Mucosa of gallbladder (tissue), 1 donor: ENCODE data around the gene ESR2. TPM values are rescaled to one million over a fixed set of nuclear protein-coding genes. Genes with fewer than 3 reads are reported as not detected.
"Not testable (repeated sequence)": the region's sequence is repeated elsewhere in the genome, so short reads cannot be mapped to it uniquely, and the experiment has no call there.

Source experiments
- DNase-seq: peaks from one replicate; pipeline ENCODE4 v3.0.0-alpha.2; 2020; ENCODE audit warnings: low spot score
- total RNA-seq: library from RNA; stranded (reverse); gene quantifications from one replicate; pipeline ENCODE4 v1.2.1, GENCODE V29; 2021
- donor health status: DM: no; HTN: no; CAD: no.

ESR2 gene
- total RNA-seq, 1 donor from 2014 or later = 0.26 TPM

DNA sequence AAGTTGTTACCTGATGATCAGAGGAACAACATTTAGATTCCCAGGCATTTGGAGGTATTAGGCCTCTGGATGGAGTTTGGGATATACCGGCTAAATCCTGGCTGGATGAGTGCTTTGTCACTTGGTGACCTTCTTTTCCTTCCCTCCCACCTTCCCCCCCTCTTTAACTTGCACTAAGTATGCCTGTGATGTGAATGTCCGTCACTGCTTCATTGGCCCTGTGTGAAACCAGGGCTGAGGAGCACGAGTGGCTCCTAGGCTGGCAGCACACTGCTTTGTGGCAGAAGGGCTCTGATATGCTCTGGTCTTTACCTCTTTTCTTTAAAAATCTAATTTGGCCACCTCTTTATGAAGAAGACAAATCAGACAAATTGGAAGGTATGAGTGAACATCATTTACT lies 95.7 kb downstream of the ESR2 start:
- no peak for DNase-seq

DNA sequence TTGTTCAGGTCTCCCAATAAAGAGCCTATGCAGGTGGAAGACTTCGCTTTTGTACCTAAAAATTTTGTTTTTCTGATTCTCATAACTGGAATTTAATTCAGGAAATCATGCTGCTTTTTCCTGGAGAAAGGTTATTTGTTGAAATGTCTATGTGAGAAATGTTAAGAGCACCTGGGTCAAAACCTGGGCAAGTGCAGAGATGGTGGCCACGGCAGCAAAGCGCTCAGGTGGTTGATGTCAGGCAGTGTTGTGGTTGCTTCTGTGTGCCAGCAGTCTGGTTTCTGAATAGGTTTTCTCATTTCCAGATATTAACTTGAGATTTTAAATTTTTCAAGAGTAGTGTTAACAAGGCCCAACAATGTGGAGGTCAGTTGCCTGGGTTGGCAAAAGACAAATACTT lies 96.2 kb downstream of the ESR2 start:
- no peak for DNase-seq

DNA sequence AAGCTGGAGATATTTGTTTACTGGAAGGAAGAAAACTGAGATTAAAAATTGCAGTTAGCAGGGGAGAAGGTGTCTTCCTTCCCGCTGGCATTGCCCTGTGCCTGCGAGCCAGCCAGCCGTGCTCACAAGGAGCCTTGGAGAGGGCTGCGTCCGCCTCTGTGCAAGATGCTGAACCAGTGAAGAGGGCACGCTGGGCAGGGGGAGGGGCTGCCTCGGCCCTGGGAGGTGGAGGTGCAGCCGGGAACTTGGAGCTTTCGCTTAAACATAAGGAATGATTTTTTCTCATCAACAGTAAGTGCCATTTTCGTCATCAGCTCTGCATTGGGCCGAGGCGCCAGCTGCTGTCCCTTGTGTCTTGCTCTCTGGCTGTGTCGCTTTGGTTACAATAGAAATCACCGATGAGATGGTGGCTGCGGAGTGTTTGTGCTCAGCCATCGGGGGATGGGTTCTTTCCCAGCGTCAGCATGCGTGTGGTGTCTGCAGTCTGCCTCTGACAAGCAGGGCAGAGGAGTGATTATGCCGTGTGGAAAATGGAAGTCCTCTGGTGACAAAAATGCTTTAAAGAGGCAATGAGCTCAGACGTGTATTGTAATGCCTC lies 97.3 kb downstream of the ESR2 start:
- DNase-seq = no peak

DNA sequence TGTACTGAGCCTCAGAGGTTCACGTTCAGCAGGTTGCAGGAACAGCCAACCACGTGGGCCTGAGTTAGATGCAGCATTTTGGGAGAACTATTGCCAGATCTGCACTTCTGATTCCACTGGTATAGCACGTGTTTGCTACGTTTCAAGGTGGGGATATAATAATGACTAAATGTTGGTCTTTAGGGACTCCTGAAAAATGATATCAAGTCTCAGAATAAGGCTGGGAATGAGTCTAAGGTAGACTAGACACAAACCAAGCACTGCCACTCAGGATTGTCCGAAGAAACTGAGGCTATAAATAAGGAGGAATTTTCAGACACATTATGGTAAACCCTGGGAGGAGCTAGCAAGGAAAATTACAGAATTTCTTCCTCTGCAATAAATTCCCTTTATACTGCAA lies 98.1 kb downstream of the ESR2 start:
- no peak for DNase-seq

DNA sequence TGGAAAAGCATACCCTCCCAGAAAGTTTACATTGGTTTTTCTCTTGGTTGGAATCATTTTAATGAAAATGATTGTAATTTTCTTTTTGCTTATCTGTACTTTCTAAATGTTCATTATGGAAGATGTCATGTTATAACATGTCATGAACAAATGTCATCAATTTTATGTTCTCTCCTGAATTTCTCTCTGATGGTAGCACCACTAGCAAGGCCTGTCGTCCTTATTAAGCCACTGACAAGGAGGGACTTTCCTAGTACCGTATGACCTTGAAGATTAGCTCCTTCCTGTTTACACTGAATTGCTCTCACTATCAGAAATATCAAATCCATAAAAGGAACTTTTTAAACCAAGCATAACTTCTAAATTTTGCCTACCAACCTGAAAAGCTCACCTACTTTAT lies 99.0 kb downstream of the ESR2 start:
- DNase-seq = no peak

DNA sequence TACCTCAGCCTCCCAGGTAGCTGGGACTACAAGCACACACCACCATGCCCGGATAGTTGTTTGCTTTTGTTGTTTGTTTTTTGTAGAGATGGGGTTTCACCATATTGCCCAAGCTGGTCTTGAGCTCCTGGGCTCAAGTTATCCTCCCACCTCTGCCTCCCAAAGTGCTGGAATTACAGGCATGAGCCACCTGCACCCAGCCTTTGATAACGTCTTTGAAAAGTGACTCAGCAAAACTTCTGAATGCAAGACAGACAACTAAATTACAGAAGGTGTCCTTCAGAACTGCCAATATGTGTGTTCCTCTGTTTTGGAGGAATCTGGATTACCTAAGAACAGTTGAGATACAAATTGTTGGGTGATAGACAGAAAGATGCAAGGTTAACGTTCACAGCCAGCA lies 99.8 kb downstream of the ESR2 start:
- DNase-seq = no peak

DNA sequence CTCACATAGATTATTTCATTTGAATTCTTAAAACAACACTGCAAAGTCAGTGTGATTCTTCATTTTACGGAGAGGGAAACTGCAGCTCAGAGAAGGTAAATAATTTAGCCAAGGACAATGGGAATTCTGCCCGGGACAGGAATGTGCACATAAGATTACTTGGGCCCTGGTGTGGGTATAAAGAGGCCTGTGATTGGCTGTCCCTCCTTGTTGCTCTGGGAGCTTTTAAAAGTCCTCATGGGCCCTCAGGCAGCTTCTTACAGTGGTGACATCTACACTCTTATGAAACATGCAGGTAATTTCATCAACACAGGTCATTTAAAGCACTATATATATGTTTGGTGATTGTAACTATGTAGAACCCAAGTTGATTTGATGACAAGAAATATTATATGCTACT lies 100.3 kb downstream of the ESR2 start:
- DNase-seq = no peak

DNA sequence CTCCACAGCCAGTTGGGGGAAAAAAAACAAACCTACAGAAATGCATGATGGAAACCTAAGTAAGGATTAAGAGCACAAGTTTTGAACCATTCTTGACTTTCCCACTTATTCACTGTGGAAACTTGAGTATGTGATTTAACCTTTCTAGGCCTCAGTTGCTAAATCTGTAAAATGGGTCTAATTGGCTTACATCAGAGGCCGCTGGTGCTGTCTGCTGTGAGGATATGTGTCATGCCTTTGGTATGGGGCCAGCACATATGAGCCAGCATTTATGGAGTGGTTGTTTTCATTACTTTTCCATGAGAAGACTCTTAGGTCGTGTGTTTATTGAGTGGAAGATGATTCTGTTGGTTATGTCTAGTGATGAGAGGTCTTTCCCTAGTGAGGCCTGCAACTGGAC lies 102.4 kb downstream of the ESR2 start:
- DNase-seq = no peak

DNA sequence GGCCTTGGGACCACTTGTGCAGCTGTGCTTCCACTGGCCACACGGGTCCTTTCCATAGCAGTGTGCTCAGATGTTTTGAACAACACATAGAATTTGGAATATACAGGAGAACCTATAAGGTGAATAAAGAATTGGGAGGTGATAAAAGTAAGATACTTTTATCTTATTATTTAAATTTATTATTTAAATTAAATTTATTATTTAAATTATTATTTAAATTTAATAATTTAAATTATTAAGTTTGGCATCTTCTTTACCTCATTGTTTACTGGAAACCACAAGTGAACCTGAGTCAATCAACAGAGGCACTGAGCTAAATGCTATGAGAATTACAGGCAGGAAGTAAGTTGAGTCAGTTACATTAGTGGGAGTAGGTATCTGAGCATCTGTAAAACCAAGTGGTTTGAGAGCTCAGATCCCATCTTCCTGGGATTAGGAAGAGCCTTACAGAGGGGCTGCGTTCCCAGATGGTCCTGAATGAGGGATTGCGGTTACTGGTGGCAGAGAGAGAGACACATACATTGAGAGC lies 103.1 kb downstream of the ESR2 start:
- no peak for DNase-seq

DNA sequence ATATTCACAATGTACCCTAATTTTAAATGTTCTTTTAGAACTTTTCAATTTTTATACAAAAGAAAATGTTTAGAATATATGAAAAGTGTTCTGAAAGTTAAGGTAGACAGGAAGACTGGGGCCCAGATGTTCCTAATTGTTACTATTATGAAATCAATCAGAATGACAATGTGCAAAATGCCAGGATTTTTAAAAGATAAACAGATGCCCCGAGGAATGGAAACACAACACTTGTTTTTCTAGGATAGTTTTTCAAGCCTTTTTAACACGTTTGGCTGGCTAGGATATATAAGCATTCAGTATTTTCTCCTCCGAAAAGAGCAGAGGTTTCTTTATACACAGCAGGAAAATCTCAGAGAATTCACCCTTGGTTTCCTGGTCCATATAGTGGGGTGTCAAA lies 106.8 kb downstream of the ESR2 start:
- no peak for DNase-seq

DNA sequence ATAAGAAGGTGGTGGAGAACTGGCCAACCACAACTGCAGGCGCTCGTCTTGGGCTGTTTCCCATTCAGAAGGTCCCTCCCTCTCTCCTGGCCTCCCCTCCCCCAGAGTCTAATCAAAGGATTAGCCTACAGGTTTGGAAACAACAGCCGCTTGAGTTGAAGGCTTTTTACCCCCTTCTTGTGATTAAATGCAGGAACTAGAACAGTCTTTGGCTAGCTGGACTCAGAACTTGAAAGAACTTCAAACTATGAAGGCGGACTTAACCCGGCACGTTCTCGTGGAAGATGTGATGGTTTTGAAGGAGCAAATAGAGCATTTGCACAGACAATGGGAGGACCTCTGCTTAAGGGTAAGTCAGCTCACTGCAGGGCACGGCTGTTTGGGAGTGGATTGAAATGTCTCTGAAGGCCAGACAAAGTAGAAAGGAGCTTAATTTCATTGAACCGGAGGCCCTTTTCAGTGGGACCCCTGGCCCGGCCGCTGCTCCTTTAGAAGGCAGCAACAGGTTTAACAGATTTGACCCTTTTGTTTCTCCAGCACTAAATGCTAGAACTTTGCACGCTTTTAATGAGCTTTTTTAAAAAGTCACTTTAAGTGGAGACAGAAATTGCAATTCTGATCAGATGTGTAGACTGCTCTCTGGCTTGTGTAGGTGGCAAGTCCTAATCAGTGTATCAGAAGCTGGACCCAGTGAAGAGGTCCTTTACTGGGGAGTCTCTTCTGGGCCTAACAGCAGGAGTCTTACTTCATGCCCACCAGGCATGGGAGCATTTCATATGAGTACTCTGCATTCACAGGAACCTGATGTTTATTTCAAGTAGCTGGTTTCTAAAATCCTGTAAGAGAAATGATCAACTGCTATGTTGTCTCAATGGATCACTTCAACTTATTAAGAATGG lies 107.7 kb downstream of the ESR2 start:
- DNase-seq = no peak

DNA sequence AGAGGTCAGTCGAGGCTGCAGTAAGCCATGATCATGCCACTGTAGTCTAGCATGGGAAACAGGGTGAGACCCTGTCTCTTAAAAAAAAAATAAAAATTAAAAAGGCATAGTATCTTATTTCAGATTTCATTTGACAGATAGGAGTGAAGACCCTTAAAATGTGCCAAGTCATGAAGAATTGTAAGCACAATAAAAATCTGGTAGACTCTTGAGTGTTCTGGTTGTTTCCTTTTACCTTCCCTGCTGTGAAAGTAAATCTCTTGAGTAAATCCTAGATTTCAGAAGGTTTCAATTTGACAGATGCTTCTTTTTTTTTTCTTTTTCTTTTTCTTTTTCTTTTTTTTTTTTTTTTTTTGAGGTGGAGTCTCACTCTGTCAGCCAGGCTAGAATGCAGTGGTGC lies 109.0 kb downstream of the ESR2 start:
- DNase-seq = no peak

DNA sequence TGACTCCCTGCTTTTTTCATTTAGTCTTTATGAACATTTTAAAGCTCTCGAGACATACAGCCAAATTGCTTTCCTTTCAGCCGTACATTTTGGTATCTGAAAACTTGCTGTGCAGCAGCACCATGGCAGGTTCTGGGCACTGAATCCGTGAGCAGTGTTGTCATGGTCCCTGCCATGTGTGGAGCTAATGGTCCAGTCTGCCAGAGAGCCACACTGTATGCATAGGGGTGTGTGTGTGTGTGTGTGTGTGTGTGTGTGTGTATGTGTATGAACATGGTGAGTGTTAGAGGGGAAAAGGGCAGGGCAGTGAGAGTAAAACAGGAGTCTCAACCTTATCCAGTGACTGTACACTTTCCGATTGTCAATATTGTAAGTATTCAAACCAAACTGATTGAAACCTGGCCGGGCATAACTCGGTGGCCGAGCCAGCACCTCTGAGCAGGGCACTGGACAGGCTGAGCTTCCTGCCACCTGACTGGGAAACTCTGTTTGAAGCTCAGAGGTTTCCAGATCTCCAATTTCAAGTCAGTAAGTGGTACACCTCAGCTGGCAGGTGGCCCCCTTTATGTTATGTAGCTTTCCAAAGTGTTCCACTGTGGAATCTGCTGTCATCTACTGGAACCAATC lies 110.0 kb downstream of the ESR2 start:
- no peak for DNase-seq

DNA sequence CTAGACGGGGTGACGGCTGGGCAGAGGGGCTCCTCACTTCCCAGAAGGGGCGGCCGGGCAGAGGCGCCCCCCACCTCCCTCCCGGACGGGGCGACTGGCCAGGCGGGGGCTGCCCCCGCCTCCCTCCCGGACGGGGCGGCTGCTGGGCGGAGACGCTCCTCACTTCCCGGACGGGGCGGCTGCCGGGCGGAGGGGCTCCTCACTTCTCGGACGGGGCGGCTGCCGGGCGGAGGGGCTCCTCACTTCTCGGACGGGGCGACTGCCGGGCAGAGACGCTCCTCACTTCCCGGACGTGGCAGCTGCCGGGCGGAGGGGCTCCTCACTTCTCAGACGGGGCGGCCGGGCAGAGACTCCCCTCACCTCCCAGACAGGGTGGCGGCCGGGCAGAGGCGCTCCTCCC lies 111.3 kb downstream of the ESR2 start:
- DNase-seq = not testable (repeated sequence)

DNA sequence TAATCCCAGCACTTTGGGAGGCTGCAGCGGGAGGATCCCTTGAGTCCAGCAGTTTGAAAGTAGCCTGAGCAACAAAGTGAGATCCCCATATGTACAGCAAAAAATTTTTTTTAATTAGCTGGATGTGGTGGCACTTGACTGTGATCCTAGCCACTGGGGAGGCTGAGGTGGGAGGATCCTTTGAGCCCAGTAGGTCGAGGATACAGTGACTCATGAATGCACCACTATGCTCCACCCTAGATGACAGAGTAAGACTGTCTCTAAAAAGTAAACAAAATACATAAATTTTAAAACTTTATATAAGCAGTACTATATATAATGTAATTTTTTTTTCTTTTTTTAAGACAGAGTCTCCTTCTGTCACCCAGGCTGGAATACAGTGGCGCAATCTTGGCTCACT lies 115.4 kb downstream of the ESR2 start:
- DNase-seq = no peak

DNA sequence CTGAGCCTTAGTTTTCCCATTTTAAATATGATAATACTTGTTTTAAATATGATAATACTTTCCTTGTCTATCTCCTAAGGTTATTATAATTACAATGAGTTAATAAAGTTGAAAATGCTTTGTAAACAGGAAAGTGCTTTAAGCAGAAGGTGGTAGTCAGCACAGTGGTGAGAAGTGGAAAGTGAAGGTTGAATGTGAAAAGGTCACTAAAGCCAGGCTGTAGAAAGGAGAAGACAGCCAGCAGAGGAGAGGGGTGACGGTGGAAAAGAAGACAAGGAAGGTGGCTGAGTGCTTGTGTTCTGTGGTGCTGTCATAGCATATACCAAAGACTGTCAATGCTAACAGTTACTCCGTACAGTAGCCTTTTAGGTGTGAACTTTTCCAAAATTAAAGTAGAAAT lies 117.8 kb downstream of the ESR2 start:
- no peak for DNase-seq

DNA sequence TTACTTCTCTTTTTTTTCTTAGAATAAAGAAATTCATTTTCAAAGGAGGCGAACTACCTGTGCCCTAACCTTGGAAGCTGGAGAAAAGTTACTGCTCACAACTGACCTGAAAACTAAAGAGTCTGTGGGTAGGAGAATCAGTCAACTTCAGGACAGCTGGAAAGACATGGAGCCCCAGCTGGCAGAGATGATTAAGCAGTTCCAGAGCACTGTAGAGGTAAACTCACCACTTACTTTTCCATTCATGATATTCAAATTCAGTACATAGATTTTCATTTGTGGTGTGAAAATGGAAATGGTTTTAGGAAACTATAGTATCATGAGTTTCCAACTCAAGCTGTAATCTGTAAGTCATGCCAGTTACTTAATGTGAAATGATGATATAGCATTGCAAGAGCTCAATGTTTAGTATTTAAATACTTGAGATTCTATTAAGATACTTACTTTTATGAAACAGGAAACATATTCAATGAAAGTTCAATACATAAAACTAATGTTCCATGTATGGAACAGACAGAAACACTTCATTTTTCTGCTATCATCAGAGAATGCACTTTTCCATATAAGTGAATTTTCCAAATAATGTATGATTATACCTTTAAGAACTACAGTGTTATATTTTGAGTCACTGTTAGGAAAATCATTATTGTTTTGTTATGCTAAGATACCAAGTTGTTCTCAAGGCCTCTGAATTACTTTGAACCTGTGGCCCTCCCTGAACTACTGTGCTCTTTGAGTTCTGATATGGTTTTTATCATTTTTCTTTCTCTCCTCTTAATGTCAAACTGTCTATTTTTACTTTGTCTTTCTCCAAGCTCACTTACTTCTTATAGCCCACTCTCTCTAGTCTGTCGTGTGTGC lies 119.0 kb downstream of the ESR2 start:
- no peak for DNase-seq

DNA sequence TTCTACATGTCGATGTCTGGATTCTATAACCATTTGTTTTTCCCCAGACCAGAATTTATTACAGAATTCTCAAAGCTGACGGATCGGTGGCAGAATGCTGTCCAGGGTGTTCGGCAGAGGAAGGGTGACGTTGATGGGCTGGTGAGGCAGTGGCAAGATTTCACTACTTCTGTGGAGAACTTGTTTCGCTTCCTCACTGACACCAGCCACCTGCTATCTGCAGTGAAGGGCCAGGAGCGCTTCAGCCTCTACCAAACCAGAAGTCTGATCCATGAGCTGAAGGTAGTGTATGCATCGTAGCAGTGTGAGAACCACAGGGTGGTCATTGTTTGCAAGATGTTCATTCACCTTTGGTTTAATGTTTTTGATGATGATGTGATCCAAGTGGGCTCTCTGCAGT lies 124.0 kb downstream of the ESR2 start:
- DNase-seq = no peak

DNA sequence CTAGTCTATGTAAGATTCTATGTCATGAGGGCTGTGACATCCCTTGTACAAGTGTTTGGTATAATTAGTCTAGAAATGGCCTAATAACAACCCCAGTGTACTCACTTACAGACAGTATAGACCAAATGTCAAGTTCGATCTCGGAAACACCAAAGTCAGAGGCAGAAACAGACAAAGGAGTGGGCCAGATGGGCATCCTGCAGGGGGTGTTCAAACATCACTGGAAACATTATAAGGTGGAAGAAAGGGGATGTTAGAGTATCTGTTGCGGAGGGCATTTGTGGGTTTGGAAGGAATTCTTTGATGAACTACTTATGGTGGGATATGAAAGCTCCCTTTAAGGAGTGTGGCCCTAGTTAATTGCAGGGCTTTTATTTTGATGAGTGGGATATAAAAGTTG lies 134.6 kb downstream of the ESR2 start:
- no peak for DNase-seq

DNA sequence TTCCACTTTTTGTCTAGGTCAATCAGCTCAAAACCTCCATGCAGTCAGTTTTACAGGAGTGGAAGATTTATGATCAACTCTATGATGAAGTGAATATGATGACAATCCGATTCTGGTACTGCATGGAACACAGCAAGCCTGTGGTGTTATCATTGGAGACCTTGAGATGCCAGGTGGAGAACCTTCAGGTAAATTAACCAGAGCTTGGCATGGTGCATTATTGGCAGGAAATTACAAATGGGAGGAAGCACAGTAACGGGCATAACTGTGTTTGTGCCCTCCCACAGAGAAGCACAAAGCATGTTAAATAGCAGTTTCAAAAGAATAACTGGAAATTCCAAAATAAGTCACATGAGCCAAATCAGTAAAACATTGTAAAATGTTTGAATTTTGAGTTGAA lies 135.6 kb downstream of the ESR2 start:
- DNase-seq = no peak

DNA sequence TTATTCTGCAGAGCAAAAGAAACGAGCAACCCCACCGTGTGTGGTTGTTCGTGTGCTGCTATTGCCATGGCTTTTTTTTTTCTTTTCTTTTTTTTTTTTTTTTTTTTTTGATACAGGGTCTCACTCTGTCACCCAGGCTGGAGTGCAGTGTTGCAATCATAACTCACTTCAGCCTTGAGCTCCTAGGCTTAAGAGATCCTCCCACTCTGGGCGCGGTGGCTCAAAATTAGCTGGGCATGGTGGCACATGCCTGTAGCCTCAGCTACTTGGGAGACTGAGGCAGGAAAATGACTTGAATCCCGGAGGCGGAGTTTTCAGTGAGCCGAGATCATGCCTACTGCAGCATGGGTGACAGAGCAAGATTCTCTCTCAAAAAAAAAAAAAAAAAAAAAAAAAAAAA lies 144.2 kb downstream of the ESR2 start:
- no peak for DNase-seq
